ENCODE results near the gene KSR1. TPM values are rescaled to one million over a fixed set of nuclear protein-coding genes. Genes with fewer than 3 reads are reported as not detected.
A peak's percentile ranks its signal among the peaks of the same experiment; 100 is the strongest.

The KSR1 gene
- total and polyA plus RNA-seq, 2 of the 8 experiments (the other 6 are each of a cell fraction or from before 2014, with no cell fraction given): 14.1 to 34.7 TPM

GRCh38 chr17:27630607-27631410, 174.6 kb downstream of the KSR1 start, which contains the start of gene LGALS9:
Gene LGALS9, plus strand, starts transcription at chr17:27631188. Its CDS starts 78 bp downstream, at chr17:27631266.
- Histone ChIP-seq H2BK15ac (ENCODE audit: low read length) (no peak within 1 kb of the TSS), H2BK120ac (replicated peaks; ENCODE audit: low read depth, low read length) (no peak within 1 kb of the TSS), H3K4me2 (ENCODE audit: insufficient read depth in 1 of 2, low read depth in 2 of 2, low read length in 2 of 2) (no peak within 1 kb of the TSS), H3K79me2 (ENCODE audit: control insufficient read depth in 1 of 2, insufficient read depth in 2 of 2, low read length in 2 of 2) (no peaks in the 10 kb centered on the region), H3K23ac (ENCODE audit: insufficient read length) (no peak within 1 kb of the TSS), H3K14ac (ENCODE audit: insufficient read length) (no peak within 1 kb of the TSS), H3K23me2 (ENCODE audit: low read depth, low read length) (no peaks in the 10 kb centered on the region), H3K56ac (replicated peaks; ENCODE audit: insufficient read length, low read depth, low read length) (no peak within 1 kb of the TSS), H3K27ac (ENCODE audit: low read depth, low read length) (no peak within 1 kb of the TSS), H4K8ac (ENCODE audit: extremely low read depth, insufficient read depth, low read length) (no peak within 1 kb of the TSS), H2AFZ (ENCODE audit: low read length) (no peak within 1 kb of the TSS), H3K4me1 (replicated peaks in 1 of 4; ENCODE audit: control insufficient read depth in 3 of 4, insufficient read depth in 4 of 4, low read length in 3 of 4) (peaks cover 0 to 4% (median 0%) of the 10 kb centered on the region in 4 experiments; a peak in 2 of 7 replicates), H3K79me1 (ENCODE audit: low read depth, low read length) (no peaks in the 10 kb centered on the region), H3K36me3 (ENCODE audit: control insufficient read depth in 2 of 4, insufficient read depth in 4 of 4, low read length in 3 of 4) (no peaks in the 10 kb centered on the region), H2BK20ac (ENCODE audit: low read length) (no peak within 1 kb of the TSS), H2BK5ac (ENCODE audit: low read depth, low read length) (peak within 1 kb of the TSS; percentile 4; the same call in 1 of the 2 replicates), H3K9ac (replicated peaks in 1 of 4; ENCODE audit: extremely low read depth in 1 of 4, low read depth in 3 of 4, low read length in 3 of 4) (no peak within 1 kb of the TSS), H2BK12ac (ENCODE audit: low read depth, low read length) (no peak within 1 kb of the TSS), H3K9me3 (ENCODE audit: insufficient read depth in 2 of 2, low read depth in 1 of 2, low read length in 1 of 2) (no peaks in the 10 kb centered on the region), H3K4me3 (ENCODE audit: extremely low read depth in 1 of 4, insufficient read depth in 2 of 4, low read depth in 3 of 4, low read length in 4 of 4) (no peak within 1 kb of the TSS), H4K91ac (replicated peaks; ENCODE audit: insufficient read length, low read length) (no peak within 1 kb of the TSS), H3K4ac (replicated peaks; ENCODE audit: insufficient read length, low read depth, low read length) (no peak within 1 kb of the TSS), H2AK5ac (ENCODE audit: low read depth, low read length) (no peak within 1 kb of the TSS), H3K18ac (ENCODE audit: extremely low read depth, low read length) (no peak within 1 kb of the TSS; the same call in 1 of the 2 replicates), H4K20me1 (replicated peaks in 1 of 2; ENCODE audit: control insufficient read depth in 1 of 2, insufficient read depth in 2 of 2, low read length in 2 of 2) (no peaks in the 10 kb centered on the region), H4K5ac (ENCODE audit: insufficient read length, low read depth, low read length) (no peak within 1 kb of the TSS), H3K27me3 (replicated peaks in 1 of 4; ENCODE audit: control insufficient read depth in 3 of 4, extremely low read depth in 1 of 4, insufficient read depth in 3 of 4, low read length in 3 of 4) (no peaks in the 10 kb centered on the region)
- DNase-seq (ENCODE audit: low read depth in 1 of 2, low spot score in 2 of 2) (no peak), FAIRE-seq (no peak)
- ChIA-PET CTCF (ENCODE audit: partially characterized antibody) (interaction anchor here (1.2 to 6.5 kb wide), 3 partner anchors 10 to 21 kb away, joined by 3 to 65 read pairs (median 7); no protein-coding TSS in a partner anchor), POLR2A (ENCODE audit: partially characterized antibody) (no interaction called here)
- 82% methylated on average over 10 of the region's 10 CpGs; no CpG with 5 or more reads in 1 of the 2 experiments for WGBS, 2 experiments (ENCODE audit: extremely low coverage in 1 of 2, insufficient coverage in 1 of 2, insufficient read length in 1 of 2, insufficient replicate concordance in 2 of 2, low coverage in 1 of 2, low lambda C conversion rate in 2 of 2, missing lambda C conversion rate in 1 of 2)
- TF ChIP-seq TAF1 (IDR thresholded peaks at IDR 0.05; ENCODE audit: low read depth, low read length) (no peak), KDM5A (IDR thresholded peaks at IDR 0.05; ENCODE audit: low read length) (no peak), MAX (IDR thresholded peaks at IDR 0.05) (no peak), RXRA (IDR thresholded peaks at IDR 0.05; ENCODE audit: insufficient read depth, low read depth, low read length) (no peak), YY1 (IDR thresholded peaks at IDR 0.05; ENCODE audit: low read depth, low read length) (no peak), RBBP5 (IDR thresholded peaks at IDR 0.05; ENCODE audit: borderline replicate concordance, low read depth, low read length) (no peak), ZNF274 (IDR thresholded peaks at IDR 0.05; ENCODE audit: borderline replicate concordance, extremely low read depth, low read length) (no peak), SP1 (IDR thresholded peaks at IDR 0.05; ENCODE audit: low read depth, low read length) (no peak), GABPA (IDR thresholded peaks at IDR 0.05; ENCODE audit: borderline replicate concordance, insufficient read depth, low read length) (no peak), ASH2L (IDR thresholded peaks at IDR 0.05; ENCODE audit: low read length) (no peak), CHD1 (IDR thresholded peaks at IDR 0.05; ENCODE audit: low read depth, low read length) (no peak), CTBP2 (IDR thresholded peaks at IDR 0.05; ENCODE audit: borderline replicate concordance, insufficient read depth, insufficient read length, low read length) (no peak), PHF8 (conservative IDR thresholded peaks at IDR 0.05; ENCODE audit: low read depth, low read length) (no peak)

Data from H1 (cell line).